Astrocyte of the cerebellum (primary cell): ENCODE measurements around the gene COL27A1.

Source experiments
- DNase-seq: peaks from one replicate; pipeline ENCODE4 v3.0.0-alpha.2; 2011; ENCODE audit warnings: low read depth
- H3K4me3 ChIP-seq: 2 replicates; pipeline ENCODE4 v1.5.1; 2011; ENCODE audit warnings: mild to moderate bottlenecking, low read depth, low read length, moderate library complexity
- in situ Hi-C: cut with HindIII; loops from 2 replicates; pipeline ENCODE4 v1.10.0; 2017; ENCODE audit warnings: low sequenced_read_pairs
- TF ChIP-seq, protein P1 (sequence below): IDR thresholded peaks from 2 replicates; pipeline ENCODE4 v1.5.1; 2012; ENCODE audit warnings: low read length, low read depth, moderate library complexity, mild to moderate bottlenecking; ENCODE audit errors: missing control alignments

The COL27A1 gene

GRCh38 chr9:114139071-114139470 lies 16.3 kb upstream of the COL27A1 start:
- in situ Hi-C loops = no loop called here
- H3K4me3 ChIP-seq = no peak overlapping the region
- DNase-seq = no peak
- TF ChIP-seq, protein P1, sequence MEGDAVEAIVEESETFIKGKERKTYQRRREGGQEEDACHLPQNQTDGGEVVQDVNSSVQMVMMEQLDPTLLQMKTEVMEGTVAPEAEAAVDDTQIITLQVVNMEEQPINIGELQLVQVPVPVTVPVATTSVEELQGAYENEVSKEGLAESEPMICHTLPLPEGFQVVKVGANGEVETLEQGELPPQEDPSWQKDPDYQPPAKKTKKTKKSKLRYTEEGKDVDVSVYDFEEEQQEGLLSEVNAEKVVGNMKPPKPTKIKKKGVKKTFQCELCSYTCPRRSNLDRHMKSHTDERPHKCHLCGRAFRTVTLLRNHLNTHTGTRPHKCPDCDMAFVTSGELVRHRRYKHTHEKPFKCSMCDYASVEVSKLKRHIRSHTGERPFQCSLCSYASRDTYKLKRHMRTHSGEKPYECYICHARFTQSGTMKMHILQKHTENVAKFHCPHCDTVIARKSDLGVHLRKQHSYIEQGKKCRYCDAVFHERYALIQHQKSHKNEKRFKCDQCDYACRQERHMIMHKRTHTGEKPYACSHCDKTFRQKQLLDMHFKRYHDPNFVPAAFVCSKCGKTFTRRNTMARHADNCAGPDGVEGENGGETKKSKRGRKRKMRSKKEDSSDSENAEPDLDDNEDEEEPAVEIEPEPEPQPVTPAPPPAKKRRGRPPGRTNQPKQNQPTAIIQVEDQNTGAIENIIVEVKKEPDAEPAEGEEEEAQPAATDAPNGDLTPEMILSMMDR = no peak

DNA sequence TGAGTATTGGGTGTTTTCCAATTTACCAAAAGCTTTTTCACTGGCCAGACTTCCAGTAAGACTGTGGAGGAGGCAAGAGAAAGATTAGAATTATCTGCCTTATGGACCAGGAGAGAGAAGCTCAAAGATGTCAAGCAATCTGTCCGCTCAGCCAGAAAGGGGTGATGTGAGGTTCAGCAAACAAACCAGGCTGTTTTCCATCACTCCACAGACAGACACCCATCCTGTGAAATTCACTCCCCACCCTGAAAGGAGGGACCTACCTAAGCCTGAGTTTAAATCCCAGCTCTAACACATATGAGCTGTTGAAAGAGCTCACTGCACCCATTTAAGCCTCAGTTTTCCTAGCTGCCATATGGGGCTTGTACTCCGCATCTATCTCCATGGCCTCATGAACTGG lies 14.9 kb upstream of the COL27A1 start:
- no peak for DNase-seq
- in situ Hi-C loops = no loop called here
- TF ChIP-seq, protein P1 = no peak
- no peak overlapping the region for H3K4me3 ChIP-seq

- TF ChIP-seq, protein P1 = no peak
- DNase-seq = no peak
- no peak overlapping the region for H3K4me3 ChIP-seq
- in situ Hi-C loops = no loop called here
These were observed 14.5 kb upstream of the COL27A1 start for GRCh38 chr9:114140850-114141249.

GRCh38 chr9:114141553-114142402 lies 13.6 kb upstream of the COL27A1 start:
- H3K4me3 ChIP-seq = no peak overlapping the region
- TF ChIP-seq, protein P1 = no peak
- in situ Hi-C loops = no loop called here
- no peak for DNase-seq

DNA sequence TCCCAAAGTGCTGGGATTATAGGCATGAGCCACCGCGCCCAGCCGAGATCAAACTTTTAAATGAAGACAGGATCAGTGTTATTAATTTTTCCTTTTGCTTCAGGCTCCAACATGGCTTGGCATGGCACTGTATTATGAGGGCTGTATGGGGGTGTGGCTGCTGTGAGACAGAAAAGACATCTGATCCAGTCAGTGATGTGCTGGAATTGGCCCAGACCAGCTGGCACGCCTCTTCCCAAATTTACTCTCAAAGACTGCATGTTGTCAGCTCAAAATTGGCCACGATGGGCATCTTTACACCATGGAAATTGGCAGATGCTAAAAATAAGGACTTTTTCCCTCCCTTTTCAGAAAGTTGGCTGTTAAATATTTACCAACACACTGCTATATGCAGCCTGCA lies 12.1 kb upstream of the COL27A1 start:
- in situ Hi-C loops = no loop called here
- TF ChIP-seq, protein P1 = no peak
- no peak for DNase-seq
- H3K4me3 ChIP-seq = no peak overlapping the region

GRCh38 chr9:114146735-114147134 lies 8.6 kb upstream of the COL27A1 start:
- H3K4me3 ChIP-seq = no peak overlapping the region
- TF ChIP-seq, protein P1 = no peak
- in situ Hi-C loops = no loop called here
- DNase-seq = no peak
